A549 (cell line): Measurements from ENCODE around the gene EPB41L2.

Source experiments
- BHLHE40 ChIP-seq: IDR thresholded peaks from 2 replicates; pipeline ENCODE4 v1.6.1; 2012; ENCODE audit warnings: low read depth, low read length, inconsistent platforms
- ZSCAN20 ChIP-seq: fragments of 250-450 bp; sonication (Bioruptor Pico); IDR thresholded peaks from 2 replicates; pipeline ENCODE4 v1.8.0; 2022; ENCODE audit warnings: mild to moderate bottlenecking, moderate library complexity

DNA sequence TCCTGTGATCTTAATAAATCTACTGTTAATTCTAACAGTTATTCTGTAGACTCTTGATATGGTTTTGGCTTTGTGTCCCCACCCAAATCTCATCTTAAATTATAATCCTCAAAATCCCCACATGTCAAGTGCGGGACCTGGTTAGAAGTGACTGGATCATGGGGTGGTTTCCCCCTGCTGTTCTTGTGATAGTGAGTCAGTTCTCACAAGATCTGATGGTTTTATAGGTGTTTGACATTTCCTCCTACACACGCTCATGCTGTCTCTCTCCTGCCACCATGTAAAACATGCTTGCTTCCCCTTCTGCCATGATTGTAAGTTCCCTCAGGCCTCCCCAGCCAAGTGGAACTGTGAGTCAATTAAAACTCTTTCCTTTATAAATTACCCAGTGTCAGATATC, 10.5 kb upstream of the EPB41L2 start:
- no peak for TF ChIP-seq BHLHE40
- TF ChIP-seq ZSCAN20 (CRISPR knock-in tag) = no peak
